ENCODE data around the gene GOLGB1.
"Not testable (repeated sequence)": the region's sequence is repeated elsewhere in the genome, so short reads cannot be mapped to it uniquely, and the experiment has no call there.

GOLGB1 gene

DNA sequence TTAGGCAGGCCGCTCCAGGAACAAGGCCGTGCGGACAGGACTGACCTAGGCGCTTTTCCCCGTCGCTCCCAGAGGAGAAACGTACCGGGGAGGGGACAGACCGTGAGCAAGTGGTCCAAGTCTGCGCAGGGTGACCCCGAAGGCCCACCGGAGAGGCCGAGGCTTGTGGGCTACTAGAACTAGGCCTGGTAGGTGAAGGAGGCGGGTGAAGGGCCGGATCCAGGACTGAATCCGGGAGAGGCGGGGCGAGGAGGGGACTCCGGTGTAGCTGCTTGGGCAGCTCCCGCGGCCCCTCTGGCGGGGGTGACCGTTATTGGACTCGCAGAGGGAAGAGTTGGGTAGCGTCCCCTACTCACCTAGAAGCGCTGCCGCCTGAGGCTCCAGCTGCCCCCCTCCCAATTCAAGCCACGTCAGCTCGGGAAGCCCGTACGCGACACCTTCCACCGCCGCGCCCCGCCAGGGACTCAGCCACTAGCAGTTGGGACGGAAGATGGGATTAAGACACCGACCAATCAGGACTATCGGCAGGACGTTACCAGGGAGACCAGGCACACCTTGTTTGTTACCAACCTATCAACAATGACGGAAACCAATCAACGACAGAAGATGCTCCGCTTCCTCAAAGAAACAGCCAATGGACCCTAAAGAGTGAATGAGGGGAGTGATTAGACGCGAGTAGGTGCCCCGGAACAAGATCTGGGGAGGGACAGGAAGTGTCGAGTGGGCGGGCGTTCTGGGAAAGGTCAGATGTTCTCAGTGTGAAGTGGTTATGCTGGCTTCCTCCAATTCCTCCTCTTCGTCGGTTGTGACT is at the start of gene GOLGB1:
Gene GOLGB1, minus strand, starts transcription at position 466 of the 811 bp plus-strand sequence. CDS start 18,770 bp downstream, outside the sequence.
- DNase-seq: peak; percentile 97

- DNase-seq: no peak
Measured at GRCh38 chr3:121796970-121797369, 47.4 kb upstream of the GOLGB1 start.

DNA sequence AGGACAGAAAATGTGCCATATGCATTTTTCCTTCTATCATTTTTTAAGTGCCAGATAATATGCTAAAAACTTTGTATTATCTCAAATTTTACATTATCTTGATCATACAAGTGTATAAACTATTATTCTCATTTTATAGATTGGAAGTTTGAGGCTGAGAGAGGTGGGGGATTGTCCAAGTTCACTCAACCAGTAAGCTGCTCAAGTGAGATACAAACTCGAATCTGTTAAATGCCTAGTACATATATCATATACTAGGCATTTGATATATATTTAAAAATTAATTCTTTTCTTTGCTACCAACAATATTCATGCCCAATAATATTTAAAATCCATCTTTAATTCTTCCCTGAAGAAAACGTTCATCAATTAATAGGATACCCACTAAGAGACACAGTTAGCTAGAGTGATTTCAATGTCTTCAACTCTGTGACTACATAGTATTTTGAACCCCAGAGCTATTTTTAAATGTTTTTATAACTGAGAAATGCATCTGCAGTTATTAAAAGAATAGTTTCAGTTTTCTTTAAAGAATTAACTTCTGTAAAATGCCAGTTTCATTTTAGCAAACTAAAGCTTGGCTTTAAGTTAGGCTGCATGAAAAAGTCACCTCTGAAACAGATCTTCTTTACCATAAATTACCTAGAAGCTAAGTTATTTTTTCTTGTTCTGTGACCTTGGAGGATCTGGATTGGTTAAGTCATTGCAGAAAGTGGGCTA is 44.9 kb upstream of the GOLGB1 start:
- no peak for DNase-seq

GRCh38 chr3:121793078-121793477 is 43.5 kb upstream of the GOLGB1 start:
- DNase-seq: no peak

DNA sequence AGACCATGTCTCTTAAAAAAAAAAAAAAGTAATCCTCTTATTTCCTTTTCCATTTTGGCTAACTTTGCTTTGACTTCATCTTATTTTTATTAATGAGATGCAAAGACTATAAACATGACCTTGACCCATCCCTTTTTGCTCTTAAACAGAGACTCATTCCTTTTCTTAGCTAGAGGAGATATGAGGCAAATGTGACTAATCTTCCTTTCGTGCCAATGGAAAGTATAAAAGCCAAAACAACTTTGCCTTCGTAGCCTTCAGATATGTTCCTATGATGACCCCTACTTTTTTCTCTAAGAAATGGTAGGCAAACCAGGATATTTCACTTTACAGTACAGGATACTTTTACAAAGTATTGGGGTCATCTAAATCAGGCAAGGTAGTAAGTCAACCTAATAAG is 36.9 kb upstream of the GOLGB1 start:
- no peak for DNase-seq

DNA sequence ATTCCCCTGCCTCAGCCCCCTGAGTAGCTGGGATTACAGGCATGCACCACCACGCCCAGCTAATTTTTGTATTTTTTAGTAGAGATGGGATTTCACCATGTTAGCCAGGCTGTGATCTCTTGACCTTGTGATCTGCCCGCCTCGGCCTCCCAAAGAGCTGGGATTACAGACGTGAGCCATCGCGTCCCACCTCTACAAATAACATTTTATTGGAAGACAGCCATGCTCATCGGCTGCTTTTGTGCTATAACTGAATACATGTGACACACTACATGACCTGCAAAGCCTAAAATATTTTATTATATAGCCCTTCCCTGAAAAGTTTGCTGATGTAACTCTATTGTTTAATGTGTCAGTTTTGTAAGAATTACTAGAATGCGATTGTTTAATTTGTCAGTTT is 33.2 kb upstream of the GOLGB1 start:
- DNase-seq: not testable (repeated sequence)

DNA sequence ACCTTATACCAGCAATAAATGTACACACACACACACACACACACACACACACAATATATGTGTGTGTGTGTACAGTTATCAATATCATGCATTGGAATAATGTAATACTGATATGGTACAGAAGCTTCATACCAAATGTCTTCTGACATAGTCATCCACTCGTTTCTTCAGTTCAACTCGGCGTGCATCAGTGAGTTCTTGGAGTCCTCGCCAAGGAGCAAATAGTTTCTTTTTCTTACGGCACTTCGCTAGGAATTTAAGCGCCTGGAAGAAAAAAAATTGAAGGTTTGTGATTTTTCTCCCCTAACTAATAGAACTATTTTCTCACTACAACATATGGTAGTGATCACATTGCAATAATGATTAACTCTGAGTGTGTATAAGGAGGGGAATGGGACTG is 32.1 kb upstream of the GOLGB1 start:
- no peak for DNase-seq

DNA sequence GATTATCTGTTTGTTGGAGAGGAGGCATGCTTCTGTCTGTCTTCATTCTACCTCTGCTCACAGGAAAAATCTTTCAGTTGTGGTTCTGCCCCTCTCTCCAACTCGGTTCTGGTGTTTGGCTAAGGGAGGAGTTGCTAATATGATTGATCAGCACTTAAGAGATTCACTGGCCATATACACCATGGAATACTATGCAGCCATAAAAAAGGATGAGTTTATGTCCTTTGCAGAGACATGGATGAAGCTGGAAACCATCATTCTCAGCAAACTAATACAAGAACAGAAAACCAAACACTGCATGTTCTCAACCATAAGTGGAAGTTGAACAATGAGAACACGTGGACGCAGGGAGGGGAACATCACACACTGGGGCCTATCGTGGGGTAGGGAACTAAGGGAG is 25.6 kb upstream of the GOLGB1 start:
- DNase-seq: not testable (repeated sequence)

- DNase-seq: no peak
Measured at GRCh38 chr3:121769246-121769645, 19.7 kb upstream of the GOLGB1 start.

- DNase-seq: no peak
Measured at GRCh38 chr3:121768452-121768851, 18.9 kb upstream of the GOLGB1 start.

GRCh38 chr3:121759541-121760202 is 10.1 kb upstream of the GOLGB1 start:
- no peak for DNase-seq

DNA sequence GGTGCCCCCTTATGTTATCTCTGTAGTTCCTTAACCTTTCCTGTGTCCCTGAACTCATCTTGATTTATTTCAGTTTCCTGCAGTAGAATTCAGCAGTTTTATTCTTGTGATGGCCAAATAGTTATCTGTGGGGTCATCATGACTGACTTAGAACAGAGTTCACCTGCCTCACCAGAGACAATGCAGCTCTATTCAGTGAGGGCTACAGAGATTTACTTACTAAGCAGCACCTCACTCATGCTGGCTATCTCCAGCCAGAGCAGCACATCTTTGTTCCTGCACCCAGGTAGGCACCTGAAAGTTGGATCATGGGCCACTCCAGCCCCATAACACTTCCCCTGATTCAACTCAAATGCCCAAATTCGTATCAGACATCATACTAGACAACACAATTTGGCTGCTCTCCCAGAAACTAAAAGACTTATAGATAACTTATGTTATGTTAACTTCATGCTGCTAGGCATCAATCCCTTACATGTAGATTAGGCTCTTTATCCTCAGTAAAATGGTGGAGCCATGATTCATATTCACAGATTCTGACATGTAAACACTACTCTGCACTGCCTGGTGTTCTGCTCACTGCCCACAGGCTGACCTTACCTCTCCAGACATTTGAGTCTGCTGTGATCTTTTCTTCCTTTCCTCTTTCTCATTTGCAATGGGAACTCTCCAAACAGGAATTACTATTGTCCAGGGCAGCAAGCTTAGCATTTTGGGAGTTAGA is 9.3 kb upstream of the GOLGB1 start:
- DNase-seq: no peak

- no peak for DNase-seq
Measured at GRCh38 chr3:121757812-121758545, 8.4 kb upstream of the GOLGB1 start.

DNA sequence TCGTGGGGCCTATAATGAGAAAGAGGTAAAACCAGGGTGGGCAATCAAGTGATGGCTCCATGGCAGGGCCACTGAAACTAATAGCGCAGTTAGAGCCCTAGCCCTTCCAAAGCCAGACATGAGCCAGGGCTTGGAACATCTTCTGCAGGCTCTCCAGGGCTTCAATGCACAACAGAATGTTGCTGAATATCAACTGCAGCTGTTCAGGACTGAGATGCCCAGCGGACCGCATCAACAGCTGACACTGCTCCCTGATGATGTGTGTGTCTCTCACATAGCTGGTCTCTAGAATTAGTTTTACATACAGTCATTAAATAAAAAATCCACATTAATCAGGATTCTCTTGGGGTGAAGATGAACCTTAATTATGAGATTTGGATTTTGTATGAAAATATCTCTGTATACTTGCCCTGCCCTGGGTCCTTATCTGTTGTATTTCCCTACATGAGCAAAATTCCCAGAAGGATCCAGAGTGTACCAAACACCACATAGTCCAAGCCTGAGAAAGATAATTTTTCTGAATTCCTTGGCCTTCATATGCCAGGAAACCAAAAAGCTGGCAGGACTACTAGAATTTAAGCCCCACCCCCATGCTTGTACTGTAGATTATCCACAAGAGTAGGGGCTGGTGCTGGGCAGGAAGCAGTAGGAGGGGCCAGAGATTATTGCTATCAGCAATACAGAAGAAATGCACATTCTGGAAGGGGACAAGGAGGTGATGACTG is 7.7 kb upstream of the GOLGB1 start:
- DNase-seq: no peak

DNA sequence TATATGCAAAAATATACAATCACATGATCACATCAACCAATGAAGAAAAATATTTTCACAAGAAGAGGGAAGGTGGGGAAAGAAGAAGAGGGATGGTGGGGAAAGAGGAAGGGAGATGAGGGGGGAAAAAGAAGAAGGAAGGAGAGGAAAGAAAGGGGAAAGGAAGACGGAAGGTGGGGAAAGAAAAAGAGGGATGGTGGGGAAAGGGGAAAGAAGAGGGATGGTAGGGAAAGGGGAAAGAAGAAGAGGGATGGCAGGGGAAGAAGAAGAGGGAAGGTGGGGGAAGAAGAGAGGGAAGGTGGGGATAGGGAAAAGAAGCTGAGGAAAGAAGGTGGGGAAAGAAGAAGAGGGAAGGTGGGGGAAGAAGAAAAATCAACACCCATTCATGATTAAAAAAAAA is 3.2 kb upstream of the GOLGB1 start:
- DNase-seq: no peak

- DNase-seq: no peak
Measured at GRCh38 chr3:121752261-121752660, 2.7 kb upstream of the GOLGB1 start.

DNA sequence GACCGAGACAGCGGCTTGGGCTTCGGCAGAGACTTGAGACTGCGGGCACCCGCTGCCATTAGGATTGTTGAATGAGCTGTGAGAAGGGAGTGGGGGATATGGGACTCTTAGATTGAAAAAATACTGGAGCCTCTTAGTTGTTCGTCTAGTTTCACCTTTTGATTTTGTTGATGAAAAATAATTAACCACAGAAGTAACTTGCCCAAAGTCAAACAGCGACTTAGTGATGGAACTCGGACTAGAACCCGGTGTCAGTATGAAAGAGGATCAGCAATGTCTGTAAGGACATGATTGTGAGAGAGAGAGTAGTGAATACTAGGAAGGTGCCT is 510 bp upstream of the GOLGB1 start:
- no peak for DNase-seq

- no peak for DNase-seq
Measured at GRCh38 chr3:121748680-121749275, 763 bp downstream of the GOLGB1 start.

DNA sequence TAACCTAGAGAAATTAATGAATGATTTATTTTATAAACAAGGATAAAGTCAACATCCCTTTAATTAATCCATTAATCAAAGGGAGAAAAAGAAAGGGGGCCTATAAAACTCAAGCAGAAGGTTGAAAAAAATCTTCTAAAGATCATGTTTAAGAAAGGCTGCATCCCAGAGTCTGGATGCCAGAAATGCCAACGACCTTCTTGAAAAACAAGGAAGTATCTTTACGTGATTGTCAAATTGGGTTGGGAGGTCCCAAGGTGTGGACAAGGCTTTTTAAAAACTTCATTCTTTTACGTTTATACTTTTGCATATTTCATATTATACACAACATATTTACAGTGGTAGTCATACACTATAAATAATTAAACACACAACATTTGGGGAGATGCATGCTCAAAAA is 1.6 kb downstream of the GOLGB1 start:
- DNase-seq: no peak

- DNase-seq: not testable (repeated sequence)
Measured at GRCh38 chr3:121743106-121743505, 6.4 kb downstream of the GOLGB1 start.

DNA sequence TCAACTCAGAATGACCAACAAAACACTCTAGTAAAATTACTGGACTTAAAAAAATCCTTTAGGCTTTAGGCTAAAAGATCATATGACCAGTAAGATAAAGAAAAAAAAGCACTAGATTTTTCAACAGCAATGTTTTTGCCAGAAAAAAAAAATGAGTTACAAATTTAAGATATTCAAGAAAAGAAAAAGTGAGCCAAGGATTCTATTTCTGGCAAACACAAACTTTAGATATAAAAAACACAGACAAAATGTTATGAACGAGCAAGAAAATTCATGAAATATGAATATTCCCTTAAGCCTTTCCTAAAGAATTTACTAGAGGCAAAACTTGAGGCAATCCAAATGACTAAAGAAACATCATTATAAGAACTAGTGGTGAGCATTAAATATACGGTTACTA is 8.6 kb downstream of the GOLGB1 start:
- DNase-seq: no peak
